K562 (cell line): ENCODE data around the gene HFE. TPM values are rescaled to one million over a fixed set of nuclear protein-coding genes. Genes with fewer than 3 reads are reported as not detected.

Source experiments
- ADNP ChIP-seq: fragments of 200-800 bp; sonication (Bioruptor generic); IDR thresholded peaks from 2 replicates; pipeline ENCODE4 v1.6.1; 2016; ENCODE audit warnings: missing genetic modification characterization, missing compliant biosample characterization
- CHD2 ChIP-seq: IDR thresholded peaks from 2 replicates; pipeline ENCODE4 v1.6.1; 2011; ENCODE audit warnings: low read depth, low read length
- HEY1 ChIP-seq: fragments of 250-450 bp; sonication (Bioruptor Pico); IDR thresholded peaks from 2 replicates; pipeline ENCODE4 v1.5.0; 2020; ENCODE audit warnings: mild to moderate bottlenecking, moderate library complexity, borderline replicate concordance
- MAFG ChIP-seq: fragments of 450-650 bp; conservative IDR thresholded peaks from 2 replicates; pipeline ENCODE4 v1.6.1; 2016; ENCODE audit warnings: missing genetic modification characterization, missing compliant biosample characterization
- MITF ChIP-seq: IDR thresholded peaks from 2 replicates; pipeline ENCODE4 v1.6.1; 2014; ENCODE audit warnings: antibody characterized with exemption
- NCOA2 ChIP-seq, 2 experiments: fragments of 450-650 bp; IDR thresholded peaks; 2 replicates each; pipeline ENCODE4 v1.6.1; 2018; ENCODE audit warnings: mild to moderate bottlenecking in 2 of 2, moderate library complexity in 1 of 2; ENCODE audit not compliant: partially characterized antibody in 2 of 2
- NR1H2 ChIP-seq: sonication (generic); formaldehyde crosslinking; IDR thresholded peaks from 2 replicates; pipeline ENCODE4 v1.4.0; 2020; ENCODE audit warnings: mild to moderate bottlenecking, missing genetic modification reagents
- PML ChIP-seq: IDR thresholded peaks from 2 replicates; pipeline ENCODE4 v1.6.1; 2012; ENCODE audit warnings: low read length, inconsistent platforms
- POLR3A ChIP-seq: IDR thresholded peaks from 2 replicates; pipeline ENCODE4 v1.6.1; 2011; ENCODE audit warnings: borderline replicate concordance, mild to moderate bottlenecking, moderate library complexity; ENCODE audit not compliant: insufficient read length, insufficient read depth; ENCODE audit errors: extremely low read depth
- RFX1 ChIP-seq: fragments of 450-650 bp; IDR thresholded peaks from 2 replicates; pipeline ENCODE4 v1.6.1; 2016; ENCODE audit warnings: mild to moderate bottlenecking, moderate library complexity
- SMARCE1 ChIP-seq: fragments of 450-650 bp; IDR thresholded peaks from 2 replicates; pipeline ENCODE4 v1.7.1; 2016; ENCODE audit warnings: mild to moderate bottlenecking
- ZBTB26 ChIP-seq: fragments of 450-650 bp; formaldehyde crosslinking; IDR thresholded peaks from 2 replicates; pipeline ENCODE4 v1.4.0; 2022; ENCODE audit warnings: missing genetic modification characterization
- ZNF324 ChIP-seq: fragments of 250-450 bp; sonication (Bioruptor Pico); IDR thresholded peaks from 2 replicates; pipeline ENCODE4 v1.4.0; 2020; ENCODE audit warnings: mild to moderate bottlenecking
- ZNF507 ChIP-seq: conservative IDR thresholded peaks from 2 replicates; pipeline ENCODE4 v1.6.1; 2017; ENCODE audit warnings: missing genetic modification characterization, missing compliant biosample characterization
- ZNF764 ChIP-seq: fragments of 250-450 bp; sonication (Bioruptor Pico); IDR thresholded peaks from 2 replicates; pipeline ENCODE4 v1.4.0; 2020; ENCODE audit warnings: low read depth, mild to moderate bottlenecking, moderate library complexity
- polyA plus RNA-seq, 8 experiments: library from polyadenylated mRNA; depleted of rRNA in 4 of 8; stranded (reverse) in 5 of 8; unstranded in 3 of 8; fragments of >200 nt; fragmentation: Nextera tagmentation in 2 of 8; fragmentation: Illumina TruSeq in 1 of 8; extraction: Ambion mirVana in 2 of 8; extraction: Trizol in 1 of 8; gene quantifications; 2 replicates each; pipeline versions ENCODE4 v1.2.1 to v1.2.3, GENCODE V29; 2011 to 2014; ENCODE audit warnings: inconsistent platforms in 1 of 8, missing spikeins in 1 of 8
- total RNA-seq, 7 experiments: library from RNA; depleted of rRNA in 6 of 7; stranded (reverse); fragments of >200 nt in 6 of 7; fragmentation: Illumina TruSeq in 2 of 7; extraction: Trizol in 2 of 7; gene quantifications; 2 replicates each; pipeline versions ENCODE4 v1.2.1 to v1.2.3, GENCODE V29; 2011 to 2021; ENCODE audit warnings: low replicate concordance in 1 of 7
- TF ChIP-seq, protein P1 (sequence below): fragments of 250-450 bp; sonication (Bioruptor Pico); IDR thresholded peaks from 2 replicates; pipeline ENCODE4 v1.4.0; 2020
- TF ChIP-seq, protein P2 (sequence below): sonication (generic); formaldehyde crosslinking; IDR thresholded peaks from 2 replicates; pipeline ENCODE4 v1.8.0; 2022; ENCODE audit warnings: missing genetic modification reagents, mild to moderate bottlenecking, borderline replicate concordance

HFE gene
- total and polyA plus RNA-seq, 9 of the 15 experiments (the other 6 are each of a cell fraction or from before 2014, with no cell fraction given), result 0.14 to 1.2 (median 0.76) TPM

DNA sequence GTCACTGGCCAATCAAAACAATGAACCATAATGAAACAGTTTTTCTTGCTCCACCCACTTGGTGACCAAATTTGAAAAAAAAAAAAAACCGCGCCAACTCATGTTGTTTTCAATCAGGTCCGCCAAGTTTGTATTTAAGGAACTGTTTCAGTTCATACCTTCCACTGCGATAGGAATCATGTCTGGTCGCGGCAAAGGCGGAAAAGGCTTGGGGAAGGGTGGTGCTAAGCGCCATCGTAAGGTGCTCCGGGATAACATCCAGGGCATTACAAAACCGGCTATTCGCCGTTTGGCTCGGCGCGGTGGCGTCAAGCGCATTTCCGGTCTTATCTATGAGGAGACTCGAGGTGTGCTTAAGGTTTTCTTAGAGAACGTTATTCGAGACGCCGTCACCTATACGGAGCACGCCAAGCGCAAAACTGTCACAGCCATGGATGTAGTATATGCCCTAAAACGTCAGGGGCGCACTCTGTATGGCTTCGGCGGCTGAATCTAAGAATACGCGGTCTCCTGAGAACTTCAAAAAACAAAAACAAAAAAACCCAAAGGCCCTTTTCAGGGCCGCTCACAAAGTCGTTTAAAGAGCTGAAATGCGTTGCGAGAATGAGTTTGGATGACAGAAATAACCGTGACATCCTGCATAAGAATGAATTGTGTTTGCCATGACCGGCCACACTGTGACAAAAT is 16.7 kb downstream of the HFE start (continued):
- TF ChIP-seq, protein P1, sequence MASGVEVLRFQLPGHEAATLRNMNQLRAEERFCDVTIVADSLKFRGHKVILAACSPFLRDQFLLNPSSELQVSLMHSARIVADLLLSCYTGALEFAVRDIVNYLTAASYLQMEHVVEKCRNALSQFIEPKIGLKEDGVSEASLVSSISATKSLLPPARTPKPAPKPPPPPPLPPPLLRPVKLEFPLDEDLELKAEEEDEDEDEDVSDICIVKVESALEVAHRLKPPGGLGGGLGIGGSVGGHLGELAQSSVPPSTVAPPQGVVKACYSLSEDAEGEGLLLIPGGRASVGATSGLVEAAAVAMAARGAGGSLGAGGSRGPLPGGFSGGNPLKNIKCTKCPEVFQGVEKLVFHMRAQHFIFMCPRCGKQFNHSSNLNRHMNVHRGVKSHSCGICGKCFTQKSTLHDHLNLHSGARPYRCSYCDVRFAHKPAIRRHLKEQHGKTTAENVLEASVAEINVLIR (CRISPR knock-in tag), result 0 out of 2 replicates have a peak, but pooled peaks have one; percentile 40
- TF ChIP-seq ZNF764 (CRISPR knock-in tag), result peak; percentile 75
- TF ChIP-seq ZNF507, result no peak
- TF ChIP-seq PML, result peak; percentile 99
- TF ChIP-seq MITF, result 0 out of 2 replicates have a peak, but pooled peaks have one; percentile 50
- peak; percentile 40; the same call in 1 of the 2 replicates for TF ChIP-seq ZNF324 (CRISPR knock-in tag)
- no peak for TF ChIP-seq RFX1
- TF ChIP-seq NCOA2 (IDR thresholded peaks at IDR 0.05; ENCODE audit: partially characterized antibody in 2 of 2), result peak in 1 of 2 experiments; percentile 8
- peak; percentile 90 for TF ChIP-seq ZBTB26
- no peak for TF ChIP-seq ADNP (tag)
- peak; percentile 59 for TF ChIP-seq MAFG (tag)
- no peak for TF ChIP-seq SMARCE1
- no peak for TF ChIP-seq POLR3A
- TF ChIP-seq, protein P2, sequence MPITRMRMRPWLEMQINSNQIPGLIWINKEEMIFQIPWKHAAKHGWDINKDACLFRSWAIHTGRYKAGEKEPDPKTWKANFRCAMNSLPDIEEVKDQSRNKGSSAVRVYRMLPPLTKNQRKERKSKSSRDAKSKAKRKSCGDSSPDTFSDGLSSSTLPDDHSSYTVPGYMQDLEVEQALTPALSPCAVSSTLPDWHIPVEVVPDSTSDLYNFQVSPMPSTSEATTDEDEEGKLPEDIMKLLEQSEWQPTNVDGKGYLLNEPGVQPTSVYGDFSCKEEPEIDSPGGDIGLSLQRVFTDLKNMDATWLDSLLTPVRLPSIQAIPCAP, result peak; percentile 18; the same call in 1 of the 2 replicates
- peak; percentile 97 for TF ChIP-seq NR1H2 (CRISPR knock-in tag)
- peak; percentile 66 for TF ChIP-seq CHD2
- peak; percentile 85 for TF ChIP-seq HEY1 (CRISPR knock-in tag)
